ENCODE results near the gene P2RY8. TPM values are rescaled to one million over a fixed set of nuclear protein-coding genes. Genes with fewer than 3 reads are reported as not detected.
"Not testable (repeated sequence)": the region's sequence is repeated elsewhere in the genome, so short reads cannot be mapped to it uniquely, and the experiment has no call there.

Gene P2RY8
- total RNA-seq, 6 donors from 2014 or later = 1.7 to 4.4 (median 3.3) TPM

GRCh38 chrX:1524874-1525582 lies 12.0 kb downstream of the P2RY8 start:
- H3K4me1 ChIP-seq = no peaks in the 10 kb centered on the region
- no peak overlapping the region for H3K4me3 ChIP-seq
- ATAC-seq (ENCODE audit: low FRiP score in 2 of 2) (no peak), DNase-seq (no peak)
- H3K27me3 ChIP-seq = no peaks in the 10 kb centered on the region
- 76 to 85% methylated on average over 4 of the region's 4 CpGs for WGBS, 2 donors
- H3K36me3 ChIP-seq = no peaks in the 10 kb centered on the region
- H3K9me3 ChIP-seq = no peaks in the 10 kb centered on the region
- TF ChIP-seq CTCF (IDR thresholded peaks at IDR 0.05) (no peak), POLR2A (IDR thresholded peaks at IDR 0.05) (no peak), POLR2AphosphoS5 (IDR thresholded peaks at IDR 0.05) (no peak), EP300 (IDR thresholded peaks at IDR 0.05) (no peak)
- no peak overlapping the region for H3K27ac ChIP-seq

GRCh38 chrX:1522905-1523304 lies 14.1 kb downstream of the P2RY8 start:
- WGBS, 2 donors = 62 to 73% methylated on average over 4 of the region's 4 CpGs
- H3K27ac ChIP-seq = not testable (repeated sequence)

GRCh38 chrX:1521459-1521956 lies 15.5 kb downstream of the P2RY8 start:
- DNase-seq = peak in 1 of 2 donors; percentile 34
- peak overlapping the region in 2 of 4 donors; percentile 1 to 31 for H3K27ac ChIP-seq
- ATAC-seq (ENCODE audit: low FRiP score in 2 of 2) = peak in 1 of 2 donors; percentile 56
- TF ChIP-seq EP300 (IDR thresholded peaks at IDR 0.05) (no peak), POLR2A (IDR thresholded peaks at IDR 0.05) (no peak), POLR2AphosphoS5 (IDR thresholded peaks at IDR 0.05) (no peak)
- no peaks in the 10 kb centered on the region for H3K27me3 ChIP-seq
- no peaks in the 10 kb centered on the region for H3K36me3 ChIP-seq
- H3K4me3 ChIP-seq = no peak overlapping the region
- peaks cover 0 to 4% (median 0%) of the 10 kb centered on the region in 4 donors for H3K9me3 ChIP-seq
- WGBS, 2 donors = 29 to 41% methylated on average over 12 to 13 of the region's 13 CpGs
- H3K4me1 ChIP-seq = no peaks in the 10 kb centered on the region

More at GRCh38 chrX:1522905-1523304, 14.1 kb downstream of the P2RY8 start:
- ATAC-seq (ENCODE audit: low FRiP score in 2 of 2); H3K4me3 ChIP-seq; H3K9me3 ChIP-seq; H3K27me3 ChIP-seq; H3K36me3 ChIP-seq; DNase-seq; H3K4me1 ChIP-seq: not testable (repeated sequence)

GRCh38 chrX:1520350-1520749 lies 16.6 kb downstream of the P2RY8 start:
- ATAC-seq (ENCODE audit: low FRiP score in 2 of 2) (no peak), DNase-seq (no peak)
- Histone ChIP-seq H3K4me3 (no peak overlapping the region), H3K27ac (no peak overlapping the region), H3K9me3 (peaks cover 0 to 4% (median 0%) of the 10 kb centered on the region in 4 donors), H3K4me1 (no peaks in the 10 kb centered on the region), H3K27me3 (no peaks in the 10 kb centered on the region), H3K36me3 (no peaks in the 10 kb centered on the region)
- WGBS, 2 donors = 77 to 91% methylated on average over 2 of the region's 2 CpGs
- no peak for TF ChIP-seq CTCF (IDR thresholded peaks at IDR 0.05)
- TF ChIP-seq POLR2AphosphoS5 (IDR thresholded peaks at IDR 0.05) = no peak
- no peak for TF ChIP-seq POLR2A (IDR thresholded peaks at IDR 0.05)
- TF ChIP-seq EP300 (IDR thresholded peaks at IDR 0.05) = no peak

GRCh38 chrX:1519022-1519497 lies 17.9 kb downstream of the P2RY8 start:
- H3K4me3 ChIP-seq = no peak overlapping the region
- no peak for ATAC-seq (ENCODE audit: low FRiP score in 2 of 2)
- no peak for TF ChIP-seq POLR2AphosphoS5 (IDR thresholded peaks at IDR 0.05)
- no peak for TF ChIP-seq EP300 (IDR thresholded peaks at IDR 0.05)
- DNase-seq = no peak
- H3K9me3 ChIP-seq = peaks cover 0 to 4% (median 0%) of the 10 kb centered on the region in 4 donors
- H3K27me3 ChIP-seq = no peaks in the 10 kb centered on the region
- H3K27ac ChIP-seq = no peak overlapping the region
- WGBS, 2 donors = 96 to 100% methylated on average over 2 of the region's 2 CpGs
- no peaks in the 10 kb centered on the region for H3K4me1 ChIP-seq
- no peaks in the 10 kb centered on the region for H3K36me3 ChIP-seq

GRCh38 chrX:1518512-1518911 lies 18.5 kb downstream of the P2RY8 start:
- no peaks in the 10 kb centered on the region for H3K27me3 ChIP-seq
- H3K27ac ChIP-seq = no peak overlapping the region
- no peak for TF ChIP-seq CTCF (IDR thresholded peaks at IDR 0.05)
- H3K9me3 ChIP-seq = peaks cover 0 to 4% (median 0%) of the 10 kb centered on the region in 4 donors
- WGBS, 2 donors = 94 to 96% methylated on average over 1 of the region's 1 CpG
- DNase-seq (no peak), ATAC-seq (ENCODE audit: low FRiP score in 2 of 2) (no peak)
- no peaks in the 10 kb centered on the region for H3K4me1 ChIP-seq
- no peak overlapping the region for H3K4me3 ChIP-seq
- H3K36me3 ChIP-seq = no peaks in the 10 kb centered on the region

Data from upper lobe of left lung (tissue), 6 donors.